Fibroblast of gingiva (primary cell): ENCODE measurements around the gene CAMSAP1.
"Not testable (repeated sequence)": the region's sequence is repeated elsewhere in the genome, so short reads cannot be mapped to it uniquely, and the experiment has no call there.

Experiments
- DNase-seq: peaks from one replicate; pipeline ENCODE4 v3.0.0-alpha.2; 2011; ENCODE audit warnings: low read depth

CAMSAP1 gene

DNA sequence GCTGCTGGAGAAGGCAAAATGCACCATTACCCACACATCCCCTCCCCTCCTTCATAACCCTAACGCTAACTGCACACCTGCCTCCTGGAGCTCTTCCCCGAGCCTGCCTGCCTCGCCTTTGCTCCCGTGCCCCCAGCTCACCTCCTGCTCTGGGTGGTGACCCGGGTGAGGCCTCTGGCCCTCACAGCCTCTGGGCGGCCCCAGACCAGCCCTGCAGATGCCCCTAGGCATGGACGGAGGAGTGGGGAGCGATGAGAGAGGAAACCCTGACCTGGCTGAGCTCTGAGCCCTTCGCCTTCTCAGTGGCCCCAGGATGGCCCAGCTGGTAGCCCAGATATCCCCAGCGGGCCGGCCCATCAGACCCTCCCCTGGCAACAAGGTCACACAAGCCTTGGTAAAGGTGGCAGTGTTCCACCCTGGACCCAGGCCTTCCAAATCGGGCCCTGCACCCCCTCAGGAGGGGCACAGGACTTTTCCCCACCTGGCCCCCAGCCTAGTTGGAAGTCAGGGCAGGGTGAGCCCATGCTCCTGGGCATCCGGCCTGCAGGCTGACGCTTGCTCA lies 14.5 kb upstream of the CAMSAP1 start:
- no peak for DNase-seq

DNA sequence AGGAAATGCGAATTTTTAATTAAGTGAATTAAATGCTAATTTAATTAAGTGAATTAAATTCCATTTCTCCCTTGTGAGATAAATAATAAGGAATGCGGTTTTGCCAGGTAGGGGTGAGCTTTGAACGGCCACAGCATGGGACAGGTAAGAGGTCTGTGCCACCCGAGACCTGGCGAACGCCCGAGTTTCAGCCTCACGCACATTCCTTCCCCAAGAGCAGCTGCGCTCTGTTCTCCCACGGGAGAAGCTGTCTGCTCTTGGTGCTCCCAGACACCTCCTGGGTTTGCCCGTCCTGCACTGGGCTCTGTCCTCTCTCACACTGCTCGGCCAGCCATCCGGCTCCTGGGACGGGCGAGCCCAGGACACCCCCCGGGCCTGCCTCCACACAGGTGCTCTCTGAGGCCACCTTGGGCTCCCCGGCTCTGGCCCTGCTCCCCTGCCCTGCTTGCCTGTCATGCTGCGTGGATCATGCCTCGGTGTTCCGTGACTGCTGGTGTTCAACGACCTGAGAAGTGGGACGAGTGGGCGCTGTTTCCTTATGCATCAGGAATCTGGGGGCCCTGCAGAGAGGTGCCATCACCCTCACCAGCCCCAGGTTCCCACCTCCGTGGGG lies 13.7 kb upstream of the CAMSAP1 start:
- DNase-seq: no peak

DNA sequence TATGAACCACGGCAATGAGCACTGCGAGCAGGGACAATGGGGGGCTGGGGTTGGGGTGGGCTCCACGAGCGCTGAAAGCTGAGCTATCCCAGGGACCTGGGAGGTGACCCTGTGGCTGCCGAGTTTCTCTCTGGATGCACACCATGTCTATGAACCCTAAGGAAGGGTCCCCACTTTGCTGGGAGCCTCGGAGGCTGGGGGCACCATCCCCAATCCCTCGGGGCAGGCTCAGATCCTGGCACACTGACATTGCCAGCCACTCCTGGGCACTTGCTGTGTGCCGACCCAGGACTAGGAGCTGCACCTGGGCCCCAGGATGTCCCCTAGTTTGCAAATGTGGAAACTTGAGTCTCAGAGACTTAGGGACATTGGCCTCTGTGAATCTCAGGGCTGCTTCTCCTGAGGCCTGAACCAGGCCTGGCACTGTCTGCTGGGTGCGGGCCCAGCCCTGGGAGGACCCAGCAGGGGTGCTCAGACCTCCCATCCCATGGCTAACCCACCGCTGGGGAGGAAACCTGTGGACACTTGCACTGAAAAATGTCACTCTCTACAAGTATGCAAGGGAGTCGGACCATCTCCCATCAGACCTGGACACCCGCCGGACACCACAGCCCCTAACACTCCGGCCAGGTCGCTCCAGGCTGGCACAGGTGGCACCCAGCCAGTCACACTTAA lies 13.0 kb upstream of the CAMSAP1 start:
- DNase-seq: no peak

DNA sequence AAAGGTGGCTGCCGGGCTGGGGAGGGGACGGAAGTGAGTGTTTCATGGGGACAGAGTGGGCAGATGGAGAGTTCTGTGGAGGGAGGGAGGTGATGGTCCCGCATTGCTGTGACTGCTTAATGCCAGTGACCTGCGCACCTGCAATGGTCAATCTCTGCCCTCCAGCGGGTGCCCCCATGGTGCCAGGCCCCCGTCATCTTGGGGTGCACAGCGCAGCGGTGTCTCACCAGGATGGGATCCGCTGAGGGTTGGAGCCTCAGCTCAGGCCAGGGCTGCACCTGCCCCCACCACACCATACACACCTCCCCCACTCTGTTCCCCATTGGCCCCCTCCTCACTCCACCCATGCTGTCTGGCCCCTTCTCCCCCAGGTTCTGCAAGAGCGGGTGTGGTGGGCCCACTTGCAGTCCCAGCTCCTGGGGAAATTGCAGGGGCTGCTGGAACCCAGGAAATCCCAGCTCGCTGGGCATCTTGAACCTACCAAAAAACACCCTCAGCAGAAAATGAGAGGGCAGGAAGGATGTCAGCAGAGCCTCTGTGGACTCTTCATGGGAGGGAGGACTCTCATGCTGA lies 12.1 kb upstream of the CAMSAP1 start:
- DNase-seq: no peak

DNA sequence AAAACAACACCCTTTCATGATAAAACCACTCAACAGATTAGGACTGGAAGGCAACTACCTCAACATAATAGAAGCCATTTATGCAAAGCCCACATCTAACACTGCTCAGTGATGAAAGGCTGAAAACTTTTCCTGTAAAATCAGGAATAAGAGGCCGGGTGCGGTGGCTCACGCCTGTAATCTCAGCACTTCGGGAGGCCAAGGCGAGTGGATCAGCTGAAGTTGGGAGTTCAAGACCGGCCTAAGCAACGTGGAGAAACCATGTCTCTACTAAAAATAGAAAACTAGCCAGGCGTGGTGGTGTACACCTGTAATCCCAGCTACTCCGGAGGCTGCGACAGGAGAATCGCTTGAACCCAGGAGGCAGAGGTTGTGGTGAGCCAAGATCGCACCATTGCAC lies 8.9 kb upstream of the CAMSAP1 start:
- DNase-seq: not testable (repeated sequence)

DNA sequence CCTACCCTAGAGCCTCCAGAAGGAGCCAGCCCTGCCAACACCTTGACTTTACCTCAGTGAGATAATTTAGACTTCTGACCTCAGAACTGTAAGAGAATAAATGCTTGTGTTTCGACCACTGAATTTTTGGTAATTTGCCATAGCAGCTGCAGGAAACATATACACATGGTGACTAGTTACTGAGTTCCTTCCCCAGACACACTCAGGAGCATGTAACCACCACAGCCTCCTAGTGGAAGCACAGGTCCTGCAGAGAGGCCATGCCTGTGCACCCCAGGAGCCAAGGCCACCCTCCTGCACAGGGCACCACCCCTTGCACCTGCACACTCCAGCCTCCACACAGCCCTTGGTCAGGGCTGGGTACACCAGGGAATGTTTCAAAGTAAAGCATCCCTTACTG lies 7.6 kb upstream of the CAMSAP1 start:
- DNase-seq: no peak

DNA sequence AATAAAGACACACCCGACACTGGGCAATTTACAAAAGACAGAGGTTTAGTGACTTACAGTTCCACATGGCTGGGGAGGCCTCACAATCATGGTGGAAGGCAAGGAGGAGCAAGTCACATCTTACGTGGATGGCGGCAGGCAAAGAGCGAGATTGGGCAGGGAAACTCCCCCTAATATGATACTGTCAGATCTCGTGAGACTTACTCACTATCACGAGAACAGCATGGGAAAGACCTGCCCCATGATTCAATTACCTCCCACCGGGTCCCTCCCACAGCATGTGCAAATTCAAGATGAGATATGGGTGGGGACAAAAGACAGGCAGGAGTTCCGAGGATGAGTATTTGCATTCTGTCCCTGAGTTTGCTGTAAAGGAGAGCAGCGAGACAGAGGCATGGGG lies 3.9 kb upstream of the CAMSAP1 start:
- DNase-seq: not testable (repeated sequence)

DNA sequence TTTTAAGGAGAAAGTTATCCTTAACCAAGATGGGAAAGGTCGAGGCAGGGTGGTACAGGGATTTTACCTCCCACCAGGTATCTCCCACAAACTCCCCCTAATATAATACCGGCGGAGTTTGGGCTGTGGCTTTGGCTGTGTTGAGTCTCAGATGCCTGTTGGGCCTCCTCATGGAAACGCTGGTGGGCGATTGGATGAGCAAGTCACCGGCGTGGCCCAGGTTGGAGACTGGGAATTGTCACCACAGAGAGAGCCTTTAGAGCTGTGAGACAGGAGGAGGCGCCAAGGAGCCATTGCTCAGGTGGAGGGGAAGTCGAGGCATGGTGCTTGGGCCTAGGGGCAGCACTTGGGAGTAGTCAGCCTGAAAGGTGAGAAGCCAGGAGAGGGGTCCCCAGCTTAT lies 3.4 kb upstream of the CAMSAP1 start:
- no peak for DNase-seq

DNA sequence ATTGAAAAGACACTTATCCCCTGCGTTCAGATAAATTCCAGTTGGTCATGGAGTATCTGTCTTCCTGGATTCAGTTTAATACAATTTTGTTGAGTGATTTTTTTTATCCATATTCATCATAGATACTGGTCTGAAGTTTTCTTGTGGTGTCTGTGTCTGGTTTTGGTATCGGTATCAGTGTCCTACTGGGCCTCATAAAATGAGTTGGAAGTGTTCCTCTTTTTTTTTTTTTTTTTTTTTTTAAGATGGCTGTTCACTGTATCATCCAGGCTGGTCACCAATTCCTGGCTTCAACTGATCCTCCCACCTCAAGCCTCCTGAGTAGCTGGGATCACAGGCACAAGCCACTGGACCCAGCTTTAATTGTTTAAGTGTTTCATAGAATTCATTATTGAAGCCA lies 2.9 kb upstream of the CAMSAP1 start:
- no peak for DNase-seq

DNA sequence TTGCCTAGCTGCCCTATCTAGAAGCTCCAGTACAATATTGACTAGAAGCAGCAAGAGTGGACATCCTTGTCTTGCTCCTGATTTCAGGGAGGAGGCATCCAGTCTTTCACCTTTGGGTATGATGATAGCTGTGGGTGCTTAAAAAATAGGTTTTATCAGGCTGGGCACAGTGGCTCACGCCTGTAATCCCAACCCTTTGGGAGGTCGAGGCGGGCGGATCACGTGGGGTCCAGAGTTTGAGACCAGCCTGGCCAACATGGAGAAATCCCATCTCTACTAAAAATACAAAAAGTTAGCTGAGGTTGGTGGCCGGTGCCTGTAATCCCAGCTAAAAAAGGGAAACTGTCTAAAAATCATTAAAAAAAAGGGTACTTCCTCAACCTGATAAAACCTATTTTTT lies 2.0 kb upstream of the CAMSAP1 start:
- DNase-seq: no peak

DNA sequence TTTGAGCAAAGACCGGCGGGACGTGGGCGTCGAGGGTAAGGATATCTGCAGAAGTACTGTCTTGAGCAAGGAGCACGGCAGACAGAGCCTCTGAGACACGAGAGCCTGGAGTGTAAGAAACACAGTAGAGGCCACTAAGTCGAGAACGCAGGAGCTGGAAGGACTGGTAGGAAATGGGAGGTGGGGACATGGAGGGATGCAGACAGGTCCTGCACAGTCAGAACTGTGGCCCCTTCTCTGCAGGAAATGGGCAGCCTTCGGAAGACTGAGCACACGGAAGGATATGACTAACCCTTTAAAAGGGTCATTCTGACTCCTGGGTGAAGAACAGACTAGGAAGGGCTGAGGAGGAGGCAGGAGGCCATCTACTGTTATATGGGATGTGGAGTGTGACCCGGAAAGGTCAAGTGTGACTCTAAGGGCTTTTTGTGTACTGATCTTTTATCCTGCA lies 1.4 kb upstream of the CAMSAP1 start:
- DNase-seq: no peak

DNA sequence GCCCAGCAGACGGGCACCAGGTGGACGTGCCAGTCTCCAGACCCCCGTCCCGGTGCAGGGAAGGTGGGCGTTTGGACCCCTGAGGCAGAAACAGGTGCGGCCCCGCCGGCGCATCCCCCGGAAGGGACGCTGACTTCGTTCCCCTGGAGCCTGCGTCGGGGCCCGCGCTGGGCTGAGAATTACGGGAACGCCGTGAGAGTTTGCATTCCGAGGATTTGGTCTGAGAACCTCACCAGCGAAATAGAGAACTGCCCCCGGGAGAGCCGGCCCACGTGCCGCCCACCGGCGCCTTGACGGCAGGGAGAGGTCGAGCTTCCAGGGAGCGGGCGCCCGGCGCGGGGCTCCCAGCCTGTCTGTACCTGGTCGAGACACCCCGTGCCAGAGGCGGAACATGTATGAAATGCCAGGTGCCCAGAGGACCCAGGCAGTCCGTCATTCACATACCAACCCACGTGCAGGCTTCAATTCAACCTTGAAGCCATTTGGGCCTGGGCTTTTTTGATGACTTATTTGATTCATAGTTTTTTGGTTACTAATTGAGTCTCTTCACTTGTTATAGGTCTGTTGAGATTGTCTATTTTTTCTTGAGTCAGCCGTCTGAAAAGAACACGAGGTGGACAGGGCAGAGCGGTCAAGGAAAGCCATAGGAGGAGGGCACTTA lies 877 bp upstream of the CAMSAP1 start:
- DNase-seq: no peak

DNA sequence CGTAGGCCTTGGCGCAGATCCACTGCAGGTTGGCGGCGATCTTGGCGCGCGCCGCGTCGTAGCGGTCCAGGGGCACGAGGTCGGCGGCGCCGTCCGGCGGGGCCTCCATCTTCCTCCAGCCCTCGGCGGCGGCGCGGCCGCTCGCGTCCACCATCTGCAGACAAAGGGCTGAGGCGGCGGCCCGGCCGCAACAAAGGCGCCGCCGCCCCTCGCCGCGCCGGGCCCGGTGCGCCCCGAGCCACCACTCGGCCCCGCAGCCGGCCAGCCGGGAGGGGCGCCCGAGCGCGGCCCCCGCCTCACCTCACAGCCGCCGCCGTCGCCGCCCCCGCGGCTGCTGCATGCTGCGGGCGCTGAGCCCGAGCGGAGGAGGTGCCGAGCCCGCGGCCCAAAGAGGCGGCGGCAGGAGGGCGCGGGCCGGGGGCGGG lies 328 bp downstream of the CAMSAP1 start:
- peak; percentile 26 for DNase-seq

DNA sequence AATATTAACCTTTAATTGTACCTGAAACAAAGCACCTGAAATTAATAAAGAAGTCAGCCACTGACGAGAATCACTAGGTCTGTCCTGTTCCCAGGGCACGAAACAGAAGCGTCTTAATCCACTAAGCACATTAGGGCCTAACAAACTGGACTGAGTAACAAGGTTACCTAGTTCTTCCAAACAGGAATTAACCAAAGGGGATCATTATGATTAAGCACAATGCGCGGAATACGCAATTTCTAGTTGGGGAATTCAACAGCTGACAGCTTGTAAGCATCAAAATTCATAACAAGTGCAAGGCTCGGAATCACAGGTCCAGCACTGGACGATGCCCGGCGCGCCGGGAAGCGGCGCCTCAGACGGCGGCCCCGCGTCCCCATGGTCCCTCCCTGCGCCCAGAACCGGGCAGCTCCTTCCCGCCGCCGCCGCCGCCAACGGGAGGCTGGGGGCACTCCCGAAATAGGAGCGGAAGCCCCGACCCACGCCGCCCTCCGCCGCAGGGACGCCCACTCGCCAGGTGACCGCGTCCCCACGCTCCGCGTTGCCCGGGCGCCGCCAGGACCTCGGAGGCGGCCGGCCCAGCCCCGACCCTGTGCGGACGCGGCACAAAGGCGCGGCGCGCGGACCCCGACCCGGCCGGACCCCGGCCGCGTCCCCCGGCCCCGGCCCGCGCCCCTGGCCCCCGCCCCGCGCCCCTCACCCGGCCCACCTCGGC lies 898 bp downstream of the CAMSAP1 start:
- DNase-seq: peak; percentile 36

DNA sequence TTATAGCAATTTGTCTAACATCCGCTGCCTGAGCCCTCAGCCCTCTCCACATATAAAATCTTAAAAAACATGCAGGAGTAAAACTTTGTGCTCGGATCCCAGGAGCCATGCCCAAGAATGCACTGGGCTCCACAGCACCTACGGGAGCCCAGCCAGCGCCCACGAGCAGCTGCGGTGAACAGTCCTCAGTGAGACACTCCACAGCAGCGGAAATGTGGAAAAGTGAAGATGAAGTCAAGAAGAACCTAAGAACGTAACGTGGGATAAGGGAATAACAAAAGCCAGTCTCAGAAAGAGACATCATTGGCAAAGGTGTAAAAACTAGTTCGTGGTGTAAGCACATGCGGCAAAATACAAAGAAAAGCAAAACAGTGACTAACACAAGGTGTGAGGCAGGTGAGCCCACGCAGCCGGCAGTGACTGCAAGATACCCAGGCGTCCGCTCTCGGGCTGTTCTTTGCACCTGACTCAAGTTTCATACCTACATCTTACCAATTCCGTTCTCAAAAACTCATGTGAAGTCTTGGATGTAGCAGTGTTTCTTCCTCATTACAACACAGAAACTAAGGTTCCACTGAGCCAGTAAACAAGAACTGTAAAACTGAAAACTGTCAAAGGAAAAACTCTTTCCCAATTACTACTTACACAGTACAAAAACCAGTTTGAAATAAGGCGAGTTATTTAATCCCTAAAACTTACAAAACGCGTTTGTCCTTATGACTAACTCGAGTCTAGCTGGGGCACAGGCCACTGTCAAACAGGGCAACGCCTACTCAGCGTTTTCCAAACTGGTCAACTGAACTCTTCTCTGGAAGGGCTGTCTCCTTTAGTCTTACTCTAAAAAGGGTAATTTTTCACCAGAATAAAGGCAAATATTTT lies 1.7 kb downstream of the CAMSAP1 start:
- DNase-seq: peak; percentile 57

DNA sequence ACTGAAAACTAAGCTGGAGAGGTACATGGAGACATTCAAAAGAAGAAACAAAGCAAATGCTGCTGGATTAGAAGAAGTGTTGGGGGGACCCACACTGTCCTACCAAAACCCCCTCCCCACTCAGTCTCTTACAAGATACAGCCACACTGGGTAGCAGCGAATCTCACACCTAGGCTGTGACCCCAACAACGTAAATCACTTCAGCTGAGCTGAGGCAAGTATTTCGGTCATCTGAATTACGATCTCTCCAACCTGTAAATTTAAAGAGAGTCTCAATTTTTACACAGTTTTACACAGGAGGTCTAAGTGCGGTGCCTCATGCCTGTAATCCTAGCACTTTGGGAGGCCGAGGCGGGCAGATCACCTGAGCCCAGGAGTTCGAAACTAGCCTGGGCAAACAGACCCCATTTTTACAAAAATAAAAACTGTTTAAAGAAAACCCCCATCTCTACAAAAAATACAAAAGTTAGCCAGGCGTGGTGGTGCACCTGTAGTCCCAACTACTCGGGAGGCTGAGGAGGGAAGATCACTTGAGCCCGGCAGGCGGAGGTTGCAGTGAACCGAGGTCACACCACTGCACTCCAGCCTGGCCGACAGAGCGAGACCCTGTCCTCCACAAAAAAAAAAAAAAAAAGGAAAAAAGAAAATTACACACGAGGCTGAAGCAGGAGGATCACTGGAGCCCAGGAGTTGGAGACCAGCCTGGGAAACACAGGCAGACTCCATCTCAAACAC lies 3.4 kb downstream of the CAMSAP1 start:
- no peak for DNase-seq

DNA sequence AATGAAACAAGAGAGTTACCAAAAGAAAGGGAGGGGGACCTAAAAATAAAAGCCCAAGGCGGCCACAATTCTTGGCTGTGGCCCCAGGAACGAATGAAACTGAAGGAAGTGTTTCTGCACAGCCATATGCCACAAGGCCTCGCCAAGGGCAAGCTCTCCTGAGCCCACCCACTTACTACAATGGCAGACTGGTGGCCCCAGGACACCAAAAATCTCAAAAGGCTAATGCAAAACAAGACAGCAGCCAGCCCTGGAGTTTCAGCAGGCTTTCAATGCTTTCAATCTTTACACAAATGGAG lies 4.0 kb downstream of the CAMSAP1 start:
- DNase-seq: no peak

DNA sequence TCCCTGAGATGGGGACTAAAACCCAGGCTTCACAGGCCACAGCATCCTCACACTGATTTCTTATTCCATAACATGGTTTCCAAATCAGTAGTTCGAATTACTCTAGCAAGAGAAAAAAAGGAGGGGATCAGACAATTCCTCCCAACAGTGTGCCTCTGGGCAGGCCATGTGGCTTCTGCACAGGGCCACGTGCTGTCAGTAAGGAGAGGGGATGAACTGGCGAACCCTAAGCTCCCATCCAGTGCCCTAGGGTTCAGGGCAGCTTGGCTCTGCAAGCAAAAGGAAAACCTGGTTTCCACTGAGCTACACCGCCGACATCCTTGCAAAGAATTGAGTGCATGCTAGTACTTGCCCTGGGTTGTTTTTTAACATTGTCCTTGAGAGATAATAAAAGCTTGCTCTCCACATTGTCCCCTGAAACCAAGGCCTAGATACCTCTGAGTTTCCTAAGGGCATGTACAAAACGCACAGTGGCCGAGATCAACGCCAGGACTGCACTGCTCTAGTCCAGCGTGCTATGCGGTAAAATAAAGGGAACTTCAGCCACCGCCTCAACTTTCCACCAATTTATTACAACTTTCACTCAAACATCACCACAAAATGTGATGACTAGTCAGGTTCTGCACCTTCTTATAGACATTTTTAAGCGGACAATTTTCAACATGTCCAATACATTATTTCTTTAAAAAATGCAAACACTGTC lies 4.5 kb downstream of the CAMSAP1 start:
- DNase-seq: no peak

DNA sequence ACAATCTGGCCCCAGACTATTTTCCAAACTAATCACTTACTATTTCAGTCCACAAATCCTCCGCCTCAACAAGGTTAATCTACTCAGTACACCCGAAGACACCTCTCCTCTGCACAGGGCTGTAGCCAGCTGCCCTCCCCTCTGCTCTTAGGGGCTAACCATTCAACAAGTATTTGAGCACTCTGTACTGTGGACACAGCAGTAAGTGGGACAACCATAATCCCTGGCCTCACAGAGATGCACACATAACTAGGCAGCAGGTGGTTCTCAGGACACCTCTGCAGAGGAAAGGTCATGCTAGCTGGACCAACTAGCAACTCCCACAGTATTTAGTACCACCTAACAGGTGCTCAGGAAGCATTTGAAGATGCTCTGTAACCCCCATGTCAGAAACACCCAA lies 5.5 kb downstream of the CAMSAP1 start:
- DNase-seq: no peak
